Activated CD8-positive, alpha-beta memory T cell treated with anti-CD3 and anti-CD28 coated beads, Interleukin-2, amount 50 U/mL, for 48 hours (primary cell): ENCODE data around the gene NEK7.

Experiments used
- DNase-seq: peaks from one replicate; pipeline ENCODE4 v3.0.0-alpha.2; 2020

The NEK7 gene

DNA sequence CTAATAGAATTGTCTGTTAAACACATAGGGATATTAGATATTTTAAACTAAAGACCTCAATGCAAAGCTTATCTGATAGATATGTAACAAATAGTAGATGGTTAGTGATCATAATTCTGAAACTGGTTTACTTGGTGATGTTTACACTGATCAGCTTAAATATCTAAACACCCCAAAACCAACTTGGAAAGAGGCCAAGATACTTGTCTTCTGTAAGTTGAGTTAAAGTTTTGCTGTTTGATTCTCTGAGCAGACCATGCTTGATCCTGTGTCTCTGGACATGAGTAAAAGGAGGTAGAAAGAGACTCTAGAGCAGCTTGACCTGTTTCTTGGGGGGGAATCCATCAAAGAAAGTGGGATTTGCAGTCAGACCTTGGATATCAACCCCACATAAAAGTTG, 107.5 kb downstream of the NEK7 start:
- DNase-seq = no peak

DNA sequence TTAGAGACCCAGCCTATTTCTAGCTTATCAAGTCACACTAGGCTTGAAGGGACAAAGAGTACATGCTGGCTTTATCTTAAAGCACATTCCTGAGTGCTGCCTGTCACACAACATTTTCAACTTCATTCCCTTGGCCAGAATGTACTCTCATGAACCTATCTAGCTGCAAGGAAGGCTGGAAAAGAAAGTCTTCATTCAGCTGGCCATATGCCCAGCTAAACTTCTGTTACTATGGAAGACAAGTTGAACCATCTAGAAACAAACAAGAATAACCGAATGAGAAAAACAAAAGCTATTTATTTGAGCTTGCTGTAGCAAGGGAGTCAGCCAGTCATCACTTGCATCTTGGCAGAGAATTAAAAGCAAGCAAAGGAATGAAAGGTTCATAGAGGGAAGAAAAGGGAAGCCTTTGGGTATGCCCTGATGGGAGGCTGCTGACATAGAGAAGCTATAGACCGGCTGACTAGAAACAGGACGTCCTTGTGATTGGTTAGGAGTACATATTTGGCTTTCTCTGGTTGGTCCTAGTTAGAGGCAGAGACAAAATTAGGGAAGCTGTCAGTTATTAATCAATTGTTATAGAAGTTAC, 108.4 kb downstream of the NEK7 start:
- DNase-seq = no peak

DNA sequence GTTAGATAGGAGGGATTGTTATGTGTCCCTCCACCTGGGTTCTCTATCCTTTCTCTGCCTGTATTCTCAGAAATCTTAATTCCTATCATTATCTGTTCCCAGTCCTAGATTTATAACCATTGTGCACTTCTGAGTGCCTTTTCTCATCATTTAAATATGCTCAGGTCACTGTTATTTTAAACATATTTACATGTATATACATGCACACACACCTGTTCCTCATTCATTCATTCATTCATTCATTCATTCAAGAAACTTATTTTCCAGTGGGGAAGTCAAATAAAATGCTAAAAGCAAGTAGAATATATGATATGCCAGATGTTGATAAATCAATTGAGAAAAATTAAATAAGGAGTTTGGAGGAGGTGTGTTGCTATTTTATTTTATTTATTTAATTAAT, 110.3 kb downstream of the NEK7 start:
- no peak for DNase-seq

DNA sequence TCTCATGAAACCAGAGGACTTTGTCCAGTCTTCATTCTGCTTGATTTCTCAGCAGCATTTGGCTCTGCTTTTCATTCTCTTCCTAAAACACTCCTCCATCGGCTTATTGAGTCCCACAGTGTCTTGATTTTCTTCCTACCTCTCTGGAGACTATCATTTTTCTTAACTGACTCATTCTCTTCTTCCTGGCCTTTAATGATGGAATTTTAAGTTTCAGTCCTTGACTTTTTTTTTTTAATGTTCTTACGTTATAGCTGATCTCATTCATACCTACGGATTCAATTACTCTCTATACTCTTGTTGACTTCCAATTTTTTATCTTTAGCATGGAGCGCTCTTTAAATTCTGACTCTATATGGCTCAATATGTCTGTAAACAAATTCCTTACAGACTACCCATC, 111.1 kb downstream of the NEK7 start:
- DNase-seq = no peak

DNA sequence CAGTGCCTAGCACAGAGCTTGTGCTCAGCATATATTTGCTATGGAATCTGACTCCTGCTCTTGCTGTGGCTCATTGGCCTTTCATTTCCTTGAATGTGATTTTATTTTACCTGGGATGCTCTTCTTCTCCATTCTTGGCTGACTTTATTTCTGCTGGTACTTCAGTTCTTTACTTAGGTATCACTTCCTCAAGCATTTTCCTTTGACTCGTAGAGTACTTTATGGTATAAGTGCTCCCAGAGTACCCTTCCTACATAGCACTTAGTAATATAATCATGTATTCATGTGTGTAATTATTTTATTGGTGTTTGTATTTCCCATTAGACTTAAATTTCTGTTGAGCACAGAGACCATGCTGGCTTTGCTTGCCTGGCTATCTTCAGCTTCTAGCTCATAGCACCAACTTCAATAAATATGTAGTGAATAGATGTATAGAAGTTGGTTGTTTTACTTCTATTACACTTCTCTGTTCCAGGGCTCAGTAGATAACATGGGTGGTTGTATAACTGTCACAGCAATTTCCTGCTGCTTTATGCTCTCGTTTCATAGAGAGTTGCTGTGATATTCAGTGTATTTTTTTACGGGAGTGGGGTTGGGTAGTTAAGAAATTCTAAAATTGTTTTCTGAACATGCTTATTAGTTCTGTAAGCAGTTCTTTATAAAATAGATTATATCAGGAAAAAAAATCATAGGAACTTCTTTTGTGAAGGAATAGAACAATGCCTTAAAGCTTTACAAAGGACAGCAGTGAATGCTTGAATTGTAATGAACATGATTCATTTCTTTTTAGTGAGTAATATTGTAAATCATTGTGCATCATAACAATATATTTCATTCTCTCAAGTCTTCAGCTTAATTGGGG, 112.2 kb downstream of the NEK7 start:
- DNase-seq = no peak

DNA sequence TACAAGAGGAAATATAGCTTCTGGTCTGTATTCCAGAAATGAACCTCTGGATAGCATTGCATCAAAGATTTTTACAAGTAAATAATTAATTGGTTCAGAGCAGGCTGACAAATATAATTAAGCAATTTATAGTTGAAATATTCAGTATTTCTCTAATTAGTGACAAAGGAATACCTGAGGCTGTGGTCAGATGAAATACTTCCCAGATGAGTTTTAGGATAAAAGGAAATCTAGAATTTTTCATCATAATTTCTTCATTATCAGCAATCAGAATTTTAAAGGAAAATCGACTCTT, 112.8 kb downstream of the NEK7 start:
- no peak for DNase-seq

DNA sequence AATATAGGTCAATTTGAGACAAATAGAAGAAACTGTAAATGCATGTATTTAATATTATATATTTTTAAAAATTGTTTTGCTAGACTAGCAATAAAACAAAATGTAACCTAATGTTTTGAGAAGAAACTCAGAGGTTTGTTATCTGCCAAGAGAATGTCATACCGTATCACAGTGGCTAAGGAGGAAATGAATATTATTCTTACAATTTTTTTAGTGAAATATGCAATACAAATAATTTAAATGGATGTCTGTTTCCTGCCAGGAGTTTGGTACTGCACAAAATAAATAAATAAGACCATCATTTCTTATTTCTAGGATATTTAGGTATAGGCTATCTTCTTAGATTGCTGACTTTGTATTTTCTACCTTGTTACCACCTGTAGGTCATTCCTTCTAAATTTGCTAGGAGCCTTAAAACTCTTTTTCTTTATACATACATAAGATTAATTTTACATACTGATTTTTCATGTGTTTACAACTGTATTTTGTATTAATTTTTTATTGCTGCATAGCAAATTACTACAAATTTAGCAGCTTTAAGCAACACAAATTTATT, 113.6 kb downstream of the NEK7 start:
- DNase-seq = no peak

DNA sequence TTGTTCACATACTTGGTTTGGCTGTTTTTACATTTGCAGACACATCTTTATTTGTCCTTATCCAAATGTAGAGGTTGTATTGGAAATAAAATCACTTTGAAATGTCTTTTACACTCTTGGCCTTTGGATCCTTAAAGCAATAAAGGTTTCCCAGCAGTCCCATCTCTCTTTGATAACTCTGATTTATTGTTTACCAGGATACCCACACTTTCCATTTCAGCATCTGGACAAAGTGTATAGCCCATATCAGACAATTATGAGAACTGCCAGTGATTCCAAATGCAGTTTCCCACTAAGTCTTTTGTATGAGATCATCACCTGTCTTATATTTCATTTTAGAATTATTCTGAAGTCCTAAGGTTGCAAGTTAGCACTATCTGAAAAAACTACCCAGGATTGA, 114.7 kb downstream of the NEK7 start:
- DNase-seq = no peak

DNA sequence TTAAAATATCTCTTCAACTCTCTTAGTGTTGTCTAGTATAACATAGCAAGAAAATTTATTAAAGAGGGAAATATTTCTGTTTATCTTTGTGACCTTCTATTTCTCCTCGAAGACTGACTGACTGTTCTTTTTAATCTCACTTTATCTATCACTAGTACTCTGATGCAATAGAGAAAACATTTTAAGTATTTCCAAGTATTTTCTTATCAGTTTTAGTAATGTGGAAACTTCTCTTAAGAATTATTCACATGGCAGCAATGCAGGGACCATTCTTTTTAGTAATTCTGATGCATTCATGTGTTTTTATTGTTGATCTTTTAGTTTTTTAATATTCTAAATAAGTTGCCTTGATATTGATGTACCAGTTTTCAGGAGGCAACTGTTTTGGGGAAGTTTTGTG, 115.7 kb downstream of the NEK7 start:
- DNase-seq = no peak

DNA sequence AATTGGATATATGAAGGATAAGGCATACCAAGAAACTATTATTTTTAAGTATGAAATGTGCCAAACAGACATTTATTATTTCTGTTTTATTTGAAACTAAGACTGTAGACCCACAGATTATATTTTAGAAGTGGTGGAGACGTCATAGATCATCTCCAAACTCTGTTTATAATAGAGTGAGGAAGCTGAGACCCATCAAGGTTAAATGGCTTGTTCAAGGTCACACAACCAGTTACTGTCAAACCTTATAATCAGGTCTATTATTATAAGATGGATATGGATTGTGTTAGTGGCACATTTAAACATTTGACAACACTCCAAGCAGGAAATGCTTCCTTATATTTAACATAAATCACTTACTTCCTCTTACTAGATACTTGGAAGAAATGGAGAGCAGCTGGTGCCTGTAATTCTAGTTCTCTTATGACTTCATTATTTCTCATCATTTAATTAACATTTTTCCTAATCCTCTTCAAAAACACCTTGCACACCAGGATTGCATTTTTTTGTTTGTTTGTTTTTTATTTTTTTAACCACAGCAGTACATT, 117.0 kb downstream of the NEK7 start:
- no peak for DNase-seq

DNA sequence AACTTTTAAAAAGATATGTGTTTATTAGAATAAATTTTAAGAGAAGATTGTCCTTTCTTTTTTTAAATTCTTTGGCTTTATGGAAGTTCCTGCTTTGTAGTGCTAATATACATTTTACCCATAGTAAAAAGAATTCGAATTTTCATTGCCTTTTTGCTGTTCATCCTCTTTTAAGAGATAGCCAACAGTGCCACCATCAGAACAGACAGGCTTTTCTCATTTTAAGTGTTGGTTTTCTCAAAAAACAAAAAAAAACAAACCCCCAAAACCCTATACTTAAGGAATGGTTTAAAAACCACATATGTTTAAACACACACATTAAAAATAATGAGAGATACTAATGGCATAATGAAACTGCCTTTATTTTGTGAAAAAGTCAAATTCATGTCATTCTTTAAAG, 118.8 kb downstream of the NEK7 start:
- DNase-seq = no peak

DNA sequence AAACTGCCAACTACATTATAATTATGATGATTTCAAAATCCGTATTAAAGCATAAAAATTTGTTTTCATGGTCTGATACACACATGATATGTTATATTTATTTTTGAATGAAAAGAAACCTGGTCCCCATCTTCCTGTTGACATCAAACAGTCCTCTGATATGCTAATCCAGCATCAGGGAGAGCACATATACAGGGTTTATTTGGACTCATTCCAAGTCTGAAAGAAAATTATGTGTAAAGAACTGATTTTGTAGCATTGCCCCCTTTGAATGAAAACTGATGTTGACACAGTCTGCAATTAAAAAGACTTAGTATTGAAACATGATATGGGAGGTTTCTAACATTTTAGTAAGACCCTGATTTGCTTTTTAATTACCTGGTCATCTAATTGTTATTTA, 119.4 kb downstream of the NEK7 start:
- DNase-seq = no peak

DNA sequence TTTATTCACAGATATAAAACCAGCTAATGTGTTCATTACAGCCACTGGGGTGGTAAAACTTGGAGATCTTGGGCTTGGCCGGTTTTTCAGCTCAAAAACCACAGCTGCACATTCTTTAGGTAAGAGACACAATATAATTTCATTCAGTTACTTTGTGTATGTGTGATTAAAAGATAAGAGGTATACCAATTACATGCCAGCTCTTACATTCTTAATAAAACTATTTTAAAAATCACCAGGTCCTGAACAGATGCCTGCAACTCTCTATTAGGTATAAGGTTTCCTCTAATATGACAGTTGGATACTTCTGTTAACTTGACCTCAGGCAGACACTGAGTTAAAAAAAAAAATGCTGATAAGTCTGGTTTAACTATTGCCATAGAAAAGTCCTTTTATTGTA, 122.1 kb downstream of the NEK7 start:
- no peak for DNase-seq

DNA sequence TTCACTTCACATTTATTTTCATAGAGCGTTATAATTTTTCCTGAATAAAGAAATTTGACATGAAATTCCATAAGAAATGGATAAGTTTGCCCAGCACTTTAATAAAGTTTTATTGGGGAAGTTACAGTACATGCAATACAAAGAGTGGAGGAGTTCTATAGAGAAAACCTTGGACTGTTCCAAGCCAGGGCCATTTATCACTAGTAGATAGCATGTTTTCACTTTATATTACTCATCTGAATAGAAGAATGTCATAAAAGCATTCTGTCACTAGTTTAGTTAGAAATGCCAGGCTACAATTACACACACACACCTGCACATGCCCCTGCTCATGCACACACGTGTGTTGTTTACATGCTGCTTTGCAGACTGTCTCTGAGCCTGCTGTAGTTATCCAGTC, 123.3 kb downstream of the NEK7 start:
- no peak for DNase-seq

DNA sequence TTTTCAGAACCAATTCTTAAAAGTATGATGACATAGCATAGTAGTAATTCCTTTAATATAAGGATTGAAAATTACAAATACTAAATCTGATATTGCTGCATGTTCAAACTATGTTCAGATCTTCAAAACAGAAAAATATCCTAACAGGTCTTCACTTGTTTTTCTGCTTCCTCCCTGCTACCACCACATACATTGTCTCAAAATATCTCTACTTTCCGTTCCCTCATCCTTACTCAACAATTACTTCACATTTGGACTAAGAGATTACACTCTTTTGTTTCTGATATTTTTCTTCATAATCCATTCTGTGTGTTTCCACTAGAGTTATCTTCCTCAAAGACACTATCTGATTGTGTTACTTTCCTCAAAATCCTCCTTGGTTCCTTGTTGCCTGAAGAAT, 125.1 kb downstream of the NEK7 start:
- no peak for DNase-seq

DNA sequence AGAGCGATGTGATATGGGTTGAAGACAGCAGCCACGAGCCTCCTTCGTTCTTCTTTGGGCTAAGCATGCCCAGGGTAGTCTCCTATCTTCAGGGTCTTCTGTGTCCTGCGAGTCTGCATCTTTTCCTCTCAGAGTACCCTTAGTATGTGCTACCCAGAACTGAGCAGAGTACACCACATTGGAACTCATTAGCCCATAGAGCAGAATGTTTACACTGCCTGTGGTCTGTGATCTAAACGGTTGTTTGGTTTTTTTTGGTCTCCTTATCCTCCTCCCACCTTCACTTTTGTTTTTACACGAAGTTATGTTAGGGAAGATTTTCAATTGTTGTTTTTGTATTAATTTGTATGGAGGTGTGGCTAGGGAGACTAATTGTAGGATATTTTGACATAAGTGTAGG, 126.4 kb downstream of the NEK7 start:
- DNase-seq = no peak

DNA sequence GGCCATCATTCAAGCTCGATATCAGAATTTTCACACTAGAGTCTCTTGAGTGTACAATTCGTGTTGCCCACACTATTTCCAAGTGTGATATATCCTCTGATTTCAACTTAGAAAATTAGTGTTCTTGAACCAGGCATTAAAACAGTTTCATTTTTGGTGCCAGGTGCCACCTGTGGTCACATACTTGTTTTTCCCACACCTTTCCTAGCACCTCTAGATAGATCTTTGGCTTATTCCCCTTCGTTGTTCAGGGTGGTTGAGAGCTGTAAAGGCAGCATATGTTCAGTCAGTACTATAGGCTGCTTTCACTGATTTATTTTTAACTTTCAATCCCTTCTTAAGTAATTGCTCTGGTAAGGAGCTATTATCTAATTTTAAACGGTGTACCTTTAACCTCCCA, 131.1 kb downstream of the NEK7 start:
- DNase-seq = no peak

DNA sequence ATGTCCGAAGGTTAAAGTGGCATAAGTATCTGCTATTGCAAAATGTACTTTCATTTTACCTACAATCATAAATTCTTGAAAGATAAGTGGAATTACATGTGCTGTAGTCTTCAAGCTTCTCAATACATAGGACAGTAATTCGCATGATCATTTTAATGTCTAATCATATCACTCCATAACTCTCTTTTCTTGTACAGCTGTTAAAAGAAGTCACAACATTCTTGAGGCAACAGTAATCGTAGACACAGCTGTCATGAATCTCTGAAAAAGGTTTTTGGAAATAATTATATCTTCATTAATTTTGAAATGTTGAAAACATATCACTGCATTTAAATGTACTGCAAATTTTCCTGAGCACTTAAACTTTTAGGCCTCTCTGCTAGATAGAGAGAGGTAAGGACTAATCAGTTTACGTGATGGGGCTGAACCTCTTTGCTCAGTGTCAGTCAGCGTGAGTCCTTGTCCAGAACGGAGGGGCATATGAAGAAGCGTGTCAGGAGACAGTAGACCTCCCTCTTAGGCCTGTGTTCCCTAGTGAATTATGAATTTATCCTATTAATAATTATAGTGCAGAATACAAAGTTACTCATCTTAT, 133.4 kb downstream of the NEK7 start:
- DNase-seq = no peak

DNA sequence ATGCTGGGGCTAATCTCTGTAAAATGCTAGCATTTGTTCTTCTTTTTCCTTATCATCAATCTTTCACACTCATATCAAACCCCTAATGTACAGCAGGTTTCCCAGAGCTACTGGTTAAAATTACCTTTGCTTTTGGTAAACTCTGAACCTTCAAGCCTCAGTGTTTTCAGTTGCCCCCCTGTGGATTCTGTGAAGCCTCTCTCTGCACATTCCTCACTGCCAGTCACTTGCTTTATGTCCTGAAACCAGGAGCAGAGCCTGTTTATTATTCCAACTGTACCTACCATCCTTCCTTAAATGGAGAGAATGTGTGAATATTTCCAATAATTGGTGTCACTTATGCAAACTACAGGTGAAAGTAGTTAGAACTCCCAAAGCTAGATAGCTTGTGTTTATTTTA, 134.2 kb downstream of the NEK7 start:
- no peak for DNase-seq

DNA sequence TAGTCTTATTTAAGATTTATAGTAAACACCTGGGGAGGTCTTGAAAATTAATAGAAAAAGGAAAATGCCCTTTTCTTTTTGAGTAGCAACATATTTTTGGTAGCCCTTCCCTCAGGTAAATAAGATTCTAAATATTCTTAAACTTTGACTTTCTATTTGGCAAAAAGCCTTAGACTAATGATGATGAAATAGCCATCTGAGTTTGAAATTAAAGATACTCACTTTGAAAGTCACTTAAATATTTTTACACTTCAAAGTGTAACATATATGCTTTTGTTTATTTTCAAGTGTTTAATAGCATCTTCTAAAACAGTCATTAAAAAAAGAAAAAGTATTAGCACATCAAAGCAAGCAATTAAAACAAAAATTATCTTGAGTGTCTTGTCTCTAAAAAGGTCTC, 135.1 kb downstream of the NEK7 start:
- no peak for DNase-seq

DNA sequence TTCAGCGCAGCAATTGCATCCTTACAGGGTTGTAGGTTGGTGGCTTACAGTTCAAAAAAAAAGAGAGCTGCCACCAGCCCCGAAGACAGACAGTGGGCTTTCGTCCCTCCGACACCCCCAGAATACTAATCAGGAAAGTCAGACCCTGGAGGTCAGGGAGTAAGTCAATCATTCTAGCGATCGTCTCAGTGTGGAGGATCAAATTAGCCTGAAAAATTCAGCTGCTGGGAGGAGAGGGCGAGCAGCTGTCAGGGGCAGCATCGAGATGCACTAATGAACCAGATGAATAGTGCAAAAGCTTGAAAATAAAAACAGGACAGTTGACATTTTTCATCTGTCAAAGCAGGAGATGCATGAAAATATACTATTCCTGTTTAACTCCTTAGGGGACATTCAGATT, 138.4 kb downstream of the NEK7 start:
- no peak for DNase-seq

DNA sequence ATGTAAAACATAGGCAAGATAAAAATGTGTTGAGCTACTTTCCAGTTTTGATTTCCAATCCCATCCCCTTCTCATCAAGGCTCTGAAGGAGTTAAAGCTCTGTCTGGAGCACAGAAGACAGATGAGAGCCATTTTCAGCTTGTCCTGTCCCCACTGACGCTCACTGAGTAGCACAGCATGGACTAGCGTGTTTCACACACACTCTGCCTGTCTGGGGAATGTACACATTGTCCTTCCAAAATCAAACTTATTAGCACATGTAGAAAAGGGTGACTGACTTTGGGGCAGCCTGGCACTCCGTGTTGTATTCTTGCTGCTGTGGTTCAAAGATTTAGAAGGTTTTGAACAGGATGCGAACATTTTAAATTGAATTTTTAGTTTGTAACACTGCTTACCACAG, 139.2 kb downstream of the NEK7 start:
- no peak for DNase-seq

DNA sequence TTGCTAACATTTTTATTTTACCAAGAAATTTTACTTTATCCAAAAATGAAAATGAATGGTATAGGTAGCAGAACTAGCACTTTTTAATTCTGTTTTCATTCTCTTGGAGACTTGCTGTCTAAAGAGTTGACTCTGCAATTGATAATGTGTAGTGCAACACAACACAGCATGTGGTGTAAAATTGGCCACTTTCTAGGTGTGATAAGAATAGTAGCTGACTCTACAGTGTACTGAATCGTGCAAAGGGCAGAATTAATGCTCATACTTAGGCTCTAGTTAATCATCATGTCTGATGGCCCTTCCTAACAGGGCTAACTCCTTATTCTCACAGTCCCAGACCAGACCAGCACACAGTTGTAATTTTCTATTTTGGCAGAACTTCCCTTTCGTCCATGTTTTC, 140.5 kb downstream of the NEK7 start:
- no peak for DNase-seq

DNA sequence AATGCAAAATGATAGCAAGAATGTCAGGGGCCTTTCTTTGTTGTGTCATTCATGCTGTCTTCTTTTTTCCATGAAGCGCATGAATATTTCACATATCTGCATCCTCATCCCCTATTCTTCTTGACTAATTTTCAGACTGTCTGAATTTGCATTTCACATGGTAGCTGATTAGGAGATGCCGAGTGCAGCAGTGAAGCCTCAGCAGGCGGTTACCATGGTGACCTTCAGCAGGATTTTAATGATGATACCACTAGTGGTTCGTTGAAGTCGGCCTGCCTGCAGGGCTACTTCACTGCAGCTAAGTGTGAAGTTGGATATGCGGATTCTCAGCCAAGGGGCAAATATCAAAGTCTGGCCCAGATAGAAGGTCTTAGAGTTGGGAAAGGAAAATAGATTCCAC, 141.8 kb downstream of the NEK7 start:
- DNase-seq = no peak
